Astrocyte (in vitro differentiated cells and primary cell): ENCODE measurements around the gene PPP4R4.

ENCODE experiments used
- CTCF ChIP-seq: IDR thresholded peaks from 2 replicates; pipeline ENCODE4 v1.5.1; 2011; ENCODE audit warnings: low read depth, mild to moderate bottlenecking, inconsistent platforms, low read length, moderate library complexity; ENCODE audit not compliant: insufficient read depth
- EZH2 ChIP-seq: IDR thresholded peaks from 2 replicates; pipeline ENCODE4 v1.6.1; 2012; ENCODE audit warnings: mild to moderate bottlenecking, low read length, inconsistent platforms; ENCODE audit not compliant: insufficient read depth

DNA sequence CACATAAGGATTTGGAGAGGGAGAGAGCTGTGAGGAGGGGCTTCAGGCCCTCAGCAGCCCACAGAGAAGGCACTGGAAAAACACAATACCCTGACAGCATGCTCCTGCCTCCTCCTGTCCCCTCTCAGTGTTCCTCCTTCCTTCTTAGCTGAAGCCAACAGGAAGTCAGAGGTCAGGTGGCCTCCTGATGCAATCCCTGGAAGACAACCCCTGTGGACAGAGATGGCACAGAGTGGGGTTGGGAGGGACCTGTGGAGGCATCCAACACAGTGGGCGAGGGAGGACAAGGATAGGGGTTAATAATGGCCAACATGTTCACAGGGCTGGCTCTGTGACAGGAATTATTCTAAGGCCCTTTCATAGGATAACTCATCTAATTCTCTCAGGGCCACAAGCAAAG, 29.4 kb upstream of the PPP4R4 start:
- no peak for TF ChIP-seq CTCF
- TF ChIP-seq EZH2 = no peak
